IPS-18c (cell line): ENCODE results near the gene NSUN5.
"Not testable (repeated sequence)": the region's sequence is repeated elsewhere in the genome, so short reads cannot be mapped to it uniquely, and the experiment has no call there.

Source experiments
- H3K4me3 ChIP-seq: 2 replicates; pipeline ENCODE4 v1.7.0; 2013; ENCODE audit warnings: low read depth, mild to moderate bottlenecking, low read length, moderate library complexity; ENCODE audit not compliant: insufficient read depth
- H3K9me3 ChIP-seq: one replicate; pipeline ENCODE4 v1.6.1; 2013; ENCODE audit warnings: mild to moderate bottlenecking, low read length, moderate library complexity; ENCODE audit not compliant: control insufficient read depth, insufficient read depth

Gene NSUN5

DNA sequence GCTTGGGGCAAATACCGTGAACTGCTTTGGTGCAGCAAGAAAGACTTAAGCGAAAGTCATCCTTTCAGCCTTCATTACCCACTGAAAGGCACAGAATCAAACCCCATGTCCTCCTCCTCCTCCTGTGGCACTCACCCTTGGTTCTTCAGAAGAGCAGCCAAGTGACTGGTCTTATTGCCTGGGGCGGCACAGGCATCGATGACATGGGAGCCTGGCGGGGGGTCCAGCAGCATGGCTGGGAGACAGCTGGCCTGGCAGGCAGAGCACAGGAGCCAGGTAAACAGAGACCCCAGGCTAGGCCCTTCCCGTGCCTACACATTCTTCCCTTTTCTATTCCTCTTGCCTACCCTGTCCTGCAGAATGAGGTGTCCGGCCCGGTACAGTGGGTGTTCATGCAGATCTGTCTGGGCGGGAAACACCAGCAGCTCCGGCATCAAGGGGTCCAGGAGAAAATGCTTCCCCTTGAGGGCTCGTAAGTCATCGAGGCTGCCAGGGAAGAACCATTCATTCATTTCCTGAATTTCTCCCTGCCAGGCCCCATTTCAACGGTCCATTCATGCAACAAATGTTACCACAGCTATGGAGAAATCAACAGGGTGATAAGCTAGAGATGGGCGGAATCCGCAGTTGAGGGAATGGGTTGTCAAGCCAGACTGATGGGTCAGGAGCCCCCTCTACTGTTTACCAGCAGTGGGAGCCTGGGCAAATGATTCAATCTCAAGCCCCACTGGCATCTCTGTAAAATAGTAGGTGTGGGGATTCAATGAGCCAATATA lies 3.8 kb downstream of the NSUN5 start:
- not testable (repeated sequence) for H3K9me3 ChIP-seq, H3K4me3 ChIP-seq

DNA sequence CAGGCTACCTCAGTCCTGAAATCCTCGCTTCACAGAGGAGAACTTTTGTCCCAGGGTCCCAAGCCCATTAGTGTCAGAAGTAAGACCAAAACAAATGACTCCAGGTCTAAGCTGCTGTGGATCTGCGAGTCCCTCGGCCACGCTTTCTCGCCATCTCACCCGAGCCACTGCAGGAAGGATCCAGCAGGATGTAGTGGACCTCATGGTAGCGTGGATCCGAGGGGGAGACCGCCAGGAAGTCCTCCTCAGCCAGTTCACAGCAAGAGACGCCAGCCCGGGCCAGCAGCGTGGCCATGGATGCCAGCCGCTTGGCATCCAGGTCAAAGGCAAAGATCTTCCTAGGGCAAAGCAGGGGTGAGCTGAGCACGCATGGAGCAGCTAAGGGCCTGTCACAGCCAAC lies 4.6 kb downstream of the NSUN5 start:
- H3K9me3 ChIP-seq = peaks cover 4% of the 10 kb centered on the region
- H3K4me3 ChIP-seq = no peak overlapping the region

DNA sequence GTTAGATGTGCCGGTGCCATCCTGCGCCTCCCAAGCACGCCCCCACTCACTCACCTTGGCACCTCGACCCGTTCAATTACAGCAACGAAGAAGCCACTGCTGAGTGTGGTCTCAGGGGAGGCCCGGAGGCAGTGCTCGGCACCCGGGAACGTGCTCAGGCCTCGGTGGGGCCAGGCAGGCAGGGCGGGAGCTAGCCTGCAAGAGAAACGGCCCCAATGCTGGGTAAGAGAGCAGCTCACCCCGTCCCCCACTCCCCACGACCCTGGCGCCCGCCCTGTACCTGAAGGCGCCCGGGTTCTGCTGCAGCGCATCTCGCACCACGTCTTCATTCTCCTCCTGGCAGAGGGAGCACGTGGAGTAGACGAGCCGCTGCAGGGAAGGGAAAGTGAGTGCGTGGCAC lies 5.1 kb downstream of the NSUN5 start:
- H3K4me3 ChIP-seq = no peak overlapping the region
- H3K9me3 ChIP-seq = peaks cover 4% of the 10 kb centered on the region

DNA sequence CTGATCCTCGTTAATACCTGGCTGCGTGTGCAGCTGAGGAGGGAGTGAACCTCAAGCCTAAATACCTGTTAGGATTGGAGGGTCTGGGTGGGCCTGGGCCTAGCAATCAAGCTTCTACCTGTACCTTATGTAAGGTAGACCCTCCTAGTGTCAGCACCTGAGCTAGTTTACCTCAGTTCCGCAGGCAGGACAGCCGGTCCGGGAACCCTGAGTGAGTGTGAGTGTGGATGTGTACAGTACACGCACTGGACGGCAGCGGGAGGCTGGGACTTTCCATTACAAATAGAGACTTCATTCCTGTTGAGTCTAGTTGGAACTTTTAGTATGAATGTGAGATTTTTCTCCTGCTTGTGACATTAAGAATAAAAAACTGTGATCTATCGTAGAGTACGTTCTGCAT lies 5.8 kb downstream of the NSUN5 start:
- not testable (repeated sequence) for H3K9me3 ChIP-seq

DNA sequence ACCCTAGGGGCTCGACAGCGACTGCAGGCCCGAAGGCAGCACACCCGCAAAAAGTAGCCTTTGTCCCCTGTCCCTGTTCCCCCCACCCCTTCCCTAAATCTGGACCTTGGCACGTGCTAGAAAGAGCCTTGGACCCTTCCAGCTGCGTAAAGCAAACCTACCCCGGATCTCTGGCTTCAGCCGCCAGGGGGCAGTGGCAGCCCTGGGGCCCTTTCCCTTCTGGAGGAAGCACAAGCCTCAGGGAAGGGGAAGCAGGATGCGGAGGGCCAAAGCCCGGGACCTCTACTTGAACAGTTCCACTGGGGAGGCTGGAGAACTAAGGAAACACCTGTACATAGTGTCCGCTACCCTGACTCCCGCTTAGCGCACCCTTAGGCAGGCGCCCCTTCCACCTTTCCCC lies 7.5 kb downstream of the NSUN5 start:
- not testable (repeated sequence) for H3K9me3 ChIP-seq, H3K4me3 ChIP-seq

More for the DNA sequence above, 5.8 kb downstream of the NSUN5 start:
- not testable (repeated sequence) for H3K4me3 ChIP-seq

DNA sequence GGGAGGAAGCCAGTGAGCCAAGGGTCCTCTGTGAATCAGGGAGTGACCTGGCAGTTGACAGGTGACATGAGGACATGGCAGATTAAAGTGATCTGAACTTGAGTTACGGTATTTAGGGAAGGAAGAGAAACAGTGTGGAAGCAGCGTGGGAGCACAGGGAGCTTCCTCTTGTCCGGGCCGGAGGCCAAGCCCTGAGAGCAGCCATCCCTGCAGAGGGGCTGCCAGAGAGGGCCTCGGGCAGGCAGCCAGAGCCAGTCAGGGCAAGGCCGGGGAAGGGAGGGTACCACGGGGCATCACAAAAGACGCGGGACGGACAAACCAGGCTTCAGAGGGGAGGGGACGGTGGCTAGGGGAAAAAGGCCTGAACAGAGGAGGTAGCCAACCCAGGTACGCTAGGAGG lies 8.8 kb downstream of the NSUN5 start:
- not testable (repeated sequence) for H3K4me3 ChIP-seq, H3K9me3 ChIP-seq

DNA sequence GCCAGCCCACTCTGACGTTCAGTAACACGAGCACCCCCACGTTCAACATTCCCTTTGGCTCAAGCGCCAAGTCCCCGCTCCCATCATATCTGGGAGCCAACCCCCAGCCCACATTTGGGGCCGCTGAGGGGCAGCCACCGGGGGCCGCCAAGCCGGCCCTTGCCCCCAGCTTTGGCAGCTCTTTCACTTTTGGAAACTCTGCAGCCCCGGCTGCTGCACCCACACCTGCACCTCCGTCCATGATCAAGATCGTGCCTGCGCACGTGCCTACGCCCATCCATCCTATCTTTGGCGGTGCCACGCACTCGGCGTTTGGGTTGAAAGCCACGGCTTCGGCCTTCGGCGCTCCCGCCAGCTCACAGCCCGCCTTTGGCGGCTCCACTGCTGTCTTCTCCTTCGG lies 10.9 kb downstream of the NSUN5 start:
- H3K9me3 ChIP-seq, H3K4me3 ChIP-seq: not testable (repeated sequence)

DNA sequence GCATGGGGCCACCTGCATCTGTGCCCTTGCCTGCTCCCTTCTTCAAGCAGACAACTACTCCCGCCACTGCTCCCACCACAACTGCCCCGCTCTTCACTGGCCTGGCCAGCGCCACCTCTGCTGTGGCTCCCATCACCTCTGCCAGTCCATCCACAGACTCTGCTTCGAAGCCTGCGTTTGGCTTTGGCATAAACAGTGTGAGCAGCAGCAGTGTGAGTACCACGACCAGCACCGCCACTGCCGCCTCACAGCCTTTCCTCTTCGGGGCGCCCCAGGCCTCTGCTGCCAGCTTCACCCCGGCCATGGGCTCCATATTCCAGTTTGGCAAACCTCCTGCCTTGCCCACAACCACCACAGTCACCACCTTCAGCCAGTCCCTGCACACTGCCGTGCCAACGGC lies 11.4 kb downstream of the NSUN5 start:
- H3K4me3 ChIP-seq, H3K9me3 ChIP-seq: not testable (repeated sequence)

DNA sequence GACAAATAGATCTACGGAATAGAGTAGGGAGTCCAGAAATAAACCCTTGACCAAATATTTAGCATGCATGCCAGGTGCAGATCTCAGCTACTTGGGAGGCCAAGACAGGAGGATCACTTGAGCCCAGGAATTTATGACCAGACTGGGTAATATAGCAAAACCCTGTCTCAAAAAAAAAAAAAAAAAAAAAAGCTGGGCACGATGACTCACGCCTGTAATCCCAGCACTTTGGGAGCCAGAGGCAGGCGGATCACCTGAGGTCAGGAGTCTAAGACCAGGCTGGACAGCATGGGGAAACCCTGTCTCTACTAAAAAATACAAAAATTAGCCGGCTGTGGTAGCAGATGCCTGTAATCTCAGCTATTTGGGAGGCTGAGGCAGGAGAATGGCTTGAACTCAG lies 31.4 kb downstream of the NSUN5 start:
- not testable (repeated sequence) for H3K9me3 ChIP-seq, H3K4me3 ChIP-seq

DNA sequence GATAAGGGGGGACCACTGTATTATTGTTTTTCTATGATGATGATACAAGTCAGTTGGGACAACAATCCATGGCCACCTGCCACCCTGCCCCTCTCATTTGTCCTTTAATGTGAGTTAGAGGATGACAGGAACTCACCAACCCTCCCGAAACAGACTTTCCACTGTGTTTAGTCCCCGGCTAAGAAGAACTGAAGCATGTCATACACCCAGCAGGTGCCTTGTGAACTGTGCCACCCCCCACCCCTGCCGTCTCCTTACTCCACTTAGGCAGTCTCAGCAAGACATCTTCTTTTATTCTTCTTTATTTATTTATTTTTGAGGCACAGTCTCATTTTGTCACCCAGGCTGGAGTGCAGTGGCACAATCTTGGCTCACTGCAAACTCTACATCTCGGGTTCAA lies 40.8 kb downstream of the NSUN5 start:
- not testable (repeated sequence) for H3K4me3 ChIP-seq, H3K9me3 ChIP-seq

DNA sequence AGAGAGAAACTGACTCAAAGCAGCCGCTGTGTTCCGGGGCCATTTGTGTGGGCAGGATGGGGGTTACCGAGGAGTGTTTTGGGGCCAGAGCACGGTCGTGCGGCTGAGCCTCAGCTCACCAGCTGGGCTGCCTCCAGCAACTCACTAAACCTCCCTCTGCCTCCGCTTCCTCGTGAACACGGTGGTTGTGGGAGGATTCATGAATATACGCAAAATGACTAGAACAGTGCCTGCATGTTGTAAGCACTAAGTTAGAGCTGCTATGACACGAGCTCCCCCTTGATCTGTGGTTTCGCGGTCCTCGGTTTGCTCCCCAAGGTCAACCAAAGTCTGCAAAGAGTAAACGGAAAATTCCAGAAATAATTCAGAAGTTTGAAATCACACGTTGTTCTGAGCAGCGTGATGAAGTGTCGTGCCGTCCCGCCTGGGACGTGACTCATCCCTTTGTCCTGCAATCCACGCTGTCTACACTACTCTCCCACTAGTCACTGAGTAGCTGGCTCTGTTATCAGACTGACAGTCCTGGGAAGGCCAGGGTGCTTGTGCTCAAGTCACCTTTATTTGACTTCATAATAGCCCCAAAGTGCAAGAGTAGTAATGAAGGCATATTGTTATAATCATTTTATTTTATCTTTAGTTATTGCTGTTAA lies 41.8 kb downstream of the NSUN5 start:
- not testable (repeated sequence) for H3K4me3 ChIP-seq, H3K9me3 ChIP-seq

DNA sequence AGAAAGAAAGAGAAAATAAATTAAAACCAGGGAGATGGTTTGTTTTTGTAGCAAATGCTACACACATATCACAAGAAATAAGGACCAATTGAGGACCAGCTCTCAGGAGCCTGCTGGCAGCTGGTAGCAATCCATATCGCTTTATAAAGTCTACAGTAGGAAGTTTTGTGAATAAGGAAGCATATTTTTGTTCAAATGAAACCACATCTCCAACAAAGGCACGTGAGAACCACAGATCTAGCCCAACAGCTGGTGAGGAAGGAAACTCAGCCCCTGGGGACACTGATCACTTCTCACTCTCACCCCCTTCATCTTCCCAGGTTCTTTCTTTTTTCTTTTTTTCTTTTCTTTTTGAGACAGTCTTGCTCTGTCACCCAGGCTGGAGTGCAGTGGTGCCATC lies 46.2 kb downstream of the NSUN5 start:
- not testable (repeated sequence) for H3K4me3 ChIP-seq, H3K9me3 ChIP-seq
